Measurements from ENCODE around the gene RPUSD1. TPM values are rescaled to one million over a fixed set of nuclear protein-coding genes. Genes with fewer than 3 reads are reported as not detected.
A peak's percentile ranks its signal among the peaks of the same experiment; 100 is the strongest.

The RPUSD1 gene
- polyA plus RNA-seq, 3 donors = 29.5 to 38.1 (median 31.5) TPM

- intact Hi-C loops (cut with micrococcal nuclease) = no loop called here
- Mint-ChIP-seq H3K27me3 (ENCODE audit: low read depth in 3 of 3) (peaks cover 41 to 53% (median 43%) of the 10 kb centered on the region in 3 donors), H3K36me3 (no peaks in the 10 kb centered on the region), H3K9me3 (peaks cover 0 to 9% (median 2%) of the 10 kb centered on the region in 7 donors), H3K4me1 (no peaks in the 10 kb centered on the region), H3K27ac (no peak overlapping the region), H3K4me3 (no peak overlapping the region)
- no peak overlapping the region for H2AFZ ChIP-seq (ENCODE audit: insufficient read depth, low read depth, low read length, poor library complexity, severe bottlenecking)
- H3K79me2 ChIP-seq (ENCODE audit: insufficient read depth, low read length) = no peaks in the 10 kb centered on the region
- no peak for DNase-seq
- 78% methylated on average over 4 of the region's 8 CpGs for WGBS (ENCODE audit: insufficient coverage)
- peaks cover 17 to 55% of the 10 kb centered on the region in 2 donors for H3K27me3 ChIP-seq (ENCODE audit: control insufficient read depth in 2 of 2, insufficient read depth in 2 of 2, low read length in 2 of 2)
- no peak overlapping the region for H3K9ac ChIP-seq (ENCODE audit: insufficient read depth, low read length, poor library complexity, severe bottlenecking)
- peaks cover 0 to 15% of the 10 kb centered on the region in 2 donors for H3K9me3 ChIP-seq (replicated peaks in 1 of 2; ENCODE audit: control insufficient read depth in 1 of 2, insufficient read depth in 1 of 2, low read length in 2 of 2)
- H3K4me1 ChIP-seq (ENCODE audit: control insufficient read depth in 1 of 2, insufficient read depth in 2 of 2, low read length in 2 of 2) = peaks cover 0 to 4% of the 10 kb centered on the region in 2 donors
- TF ChIP-seq, protein P1, sequence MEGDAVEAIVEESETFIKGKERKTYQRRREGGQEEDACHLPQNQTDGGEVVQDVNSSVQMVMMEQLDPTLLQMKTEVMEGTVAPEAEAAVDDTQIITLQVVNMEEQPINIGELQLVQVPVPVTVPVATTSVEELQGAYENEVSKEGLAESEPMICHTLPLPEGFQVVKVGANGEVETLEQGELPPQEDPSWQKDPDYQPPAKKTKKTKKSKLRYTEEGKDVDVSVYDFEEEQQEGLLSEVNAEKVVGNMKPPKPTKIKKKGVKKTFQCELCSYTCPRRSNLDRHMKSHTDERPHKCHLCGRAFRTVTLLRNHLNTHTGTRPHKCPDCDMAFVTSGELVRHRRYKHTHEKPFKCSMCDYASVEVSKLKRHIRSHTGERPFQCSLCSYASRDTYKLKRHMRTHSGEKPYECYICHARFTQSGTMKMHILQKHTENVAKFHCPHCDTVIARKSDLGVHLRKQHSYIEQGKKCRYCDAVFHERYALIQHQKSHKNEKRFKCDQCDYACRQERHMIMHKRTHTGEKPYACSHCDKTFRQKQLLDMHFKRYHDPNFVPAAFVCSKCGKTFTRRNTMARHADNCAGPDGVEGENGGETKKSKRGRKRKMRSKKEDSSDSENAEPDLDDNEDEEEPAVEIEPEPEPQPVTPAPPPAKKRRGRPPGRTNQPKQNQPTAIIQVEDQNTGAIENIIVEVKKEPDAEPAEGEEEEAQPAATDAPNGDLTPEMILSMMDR (IDR thresholded peaks at IDR 0.05) = no peak
- H3K4me3 ChIP-seq (replicated peaks in 1 of 3; ENCODE audit: low read depth in 2 of 3, low read length in 3 of 3) = no peak overlapping the region
- H3K27ac ChIP-seq (ENCODE audit: low read depth in 1 of 2, low read length in 2 of 2) = no peak overlapping the region
- H3K4me2 ChIP-seq (replicated peaks; ENCODE audit: extremely low read depth, low read length, poor library complexity, severe bottlenecking) = no peak overlapping the region
- no peaks in the 10 kb centered on the region for H3K36me3 ChIP-seq (replicated peaks in 1 of 2; ENCODE audit: control insufficient read depth in 1 of 2, insufficient read depth in 2 of 2, low read length in 2 of 2)
- H4K20me1 ChIP-seq (ENCODE audit: insufficient read depth, low read length) = no peaks in the 10 kb centered on the region
These were observed 30.0 kb upstream of the RPUSD1 start for GRCh38 chr16:818132-818531.

- Mint-ChIP-seq H3K4me3 (peak overlapping the region in 1 of 2 donors; percentile 3), H3K36me3 (peaks cover 0 to 3% of the 10 kb centered on the region in 2 donors), H3K27ac (peak overlapping the region in 1 of 7 donors; percentile 12), H3K4me1 (no peaks in the 10 kb centered on the region), H3K27me3 (ENCODE audit: low read depth in 3 of 3) (peaks cover 50 to 62% (median 50%) of the 10 kb centered on the region in 3 donors), H3K9me3 (peaks cover 0 to 16% (median 8%) of the 10 kb centered on the region in 7 donors)
- peaks cover 3 to 17% of the 10 kb centered on the region in 2 donors for H3K9me3 ChIP-seq (replicated peaks in 1 of 2; ENCODE audit: control insufficient read depth in 1 of 2, insufficient read depth in 1 of 2, low read length in 2 of 2)
- no peak for DNase-seq
- H3K9ac ChIP-seq (ENCODE audit: insufficient read depth, low read length, poor library complexity, severe bottlenecking) = no peak overlapping the region
- H3K36me3 ChIP-seq (replicated peaks in 1 of 2; ENCODE audit: control insufficient read depth in 1 of 2, insufficient read depth in 2 of 2, low read length in 2 of 2) = no peaks in the 10 kb centered on the region
- H3K27ac ChIP-seq (ENCODE audit: low read depth in 1 of 2, low read length in 2 of 2) = no peak overlapping the region
- peaks cover 20 to 64% of the 10 kb centered on the region in 2 donors for H3K27me3 ChIP-seq (ENCODE audit: control insufficient read depth in 2 of 2, insufficient read depth in 2 of 2, low read length in 2 of 2)
- H3K4me1 ChIP-seq (ENCODE audit: control insufficient read depth in 1 of 2, insufficient read depth in 2 of 2, low read length in 2 of 2) = peaks cover 0 to 4% of the 10 kb centered on the region in 2 donors
- H3K4me2 ChIP-seq (replicated peaks; ENCODE audit: extremely low read depth, low read length, poor library complexity, severe bottlenecking) = no peak overlapping the region
- intact Hi-C loops (cut with micrococcal nuclease) = no loop called here
- no peaks in the 10 kb centered on the region for H3K79me2 ChIP-seq (ENCODE audit: insufficient read depth, low read length)
- H2AFZ ChIP-seq (ENCODE audit: insufficient read depth, low read depth, low read length, poor library complexity, severe bottlenecking) = no peak overlapping the region
- H4K20me1 ChIP-seq (ENCODE audit: insufficient read depth, low read length) = no peaks in the 10 kb centered on the region
- 66% methylated on average over 60 of the region's 71 CpGs for WGBS (ENCODE audit: insufficient coverage)
- TF ChIP-seq, protein P1 (IDR thresholded peaks at IDR 0.05) = no peak
- no peak overlapping the region for H3K4me3 ChIP-seq (replicated peaks in 1 of 3; ENCODE audit: low read depth in 2 of 3, low read length in 3 of 3)
These were observed 29.1 kb upstream of the RPUSD1 start for GRCh38 chr16:817001-817906.

Measured in CD14-positive monocyte (primary cell).